Upper lobe of left lung (tissue), 6 donors: ENCODE results near the gene TBC1D8B. TPM values are rescaled to one million over a fixed set of nuclear protein-coding genes. Genes with fewer than 3 reads are reported as not detected.
A peak's percentile ranks its signal among the peaks of the same experiment; 100 is the strongest.
"Not testable (repeated sequence)": the region's sequence is repeated elsewhere in the genome, so short reads cannot be mapped to it uniquely, and the experiment has no call there.

Source experiments
- ATAC-seq, 2 donors: fragments of 200-7000 bp; cut with Tn5 transposase; one replicate each; pipeline ENCODE4 v1.9.1; 2022; ENCODE audit warnings: mild to moderate bottlenecking in 2 of 2, moderate library complexity in 2 of 2; ENCODE audit not compliant: low FRiP score in 2 of 2
- DNase-seq, 2 donors: peaks; one replicate each; pipeline ENCODE4 v3.0.0-alpha.2; 2019 to 2020
- H3K27ac ChIP-seq, 4 donors: fragments of 200-600 bp; sonication (generic); one replicate each; pipeline ENCODE4 v1.5.1; 2016 to 2019
- H3K27me3 ChIP-seq, 4 donors: fragments of 200-600 bp; sonication (generic); one replicate each; pipeline ENCODE4 v1.5.1; 2017 to 2019
- H3K36me3 ChIP-seq, 4 donors: fragments of 200-600 bp; sonication (generic); one replicate each; pipeline ENCODE4 v1.5.1; 2016 to 2019
- H3K4me1 ChIP-seq, 4 donors: fragments of 200-600 bp; sonication (generic); one replicate each; pipeline ENCODE4 v1.5.1; 2018 to 2019
- H3K4me3 ChIP-seq, 4 donors: fragments of 200-600 bp; sonication (generic); one replicate each; pipeline ENCODE4 v1.5.1; 2017 to 2019; ENCODE audit warnings: mild to moderate bottlenecking in 2 of 4, moderate library complexity in 1 of 4
- H3K9me3 ChIP-seq, 4 donors: fragments of 200-600 bp; sonication (generic); one replicate each; pipeline ENCODE4 v1.5.1; 2018 to 2019
- CTCF ChIP-seq, 6 experiments: fragments of 450-650 bp in 4 of 6; fragments of 200-600 bp in 2 of 6; sonication (generic) in 2 of 6; IDR thresholded peaks; one replicate each; pipeline ENCODE4 v1.5.1; 2016 to 2019; ENCODE audit warnings: antibody characterized with exemption in 6 of 6
- EP300 ChIP-seq, 4 donors: sonication (generic); formaldehyde crosslinking; IDR thresholded peaks; one replicate each; pipeline ENCODE4 v1.5.1; 2017; ENCODE audit warnings: antibody characterized with exemption in 4 of 4, control low read depth in 2 of 4
- POLR2A ChIP-seq, 4 donors: fragments of 450-650 bp; IDR thresholded peaks; one replicate each; pipeline ENCODE4 v1.5.1; 2016 to 2017; ENCODE audit warnings: antibody characterized with exemption in 4 of 4, mild to moderate bottlenecking in 2 of 4
- POLR2AphosphoS5 ChIP-seq, 2 donors: sonication (generic); formaldehyde crosslinking; IDR thresholded peaks; one replicate each; pipeline ENCODE4 v1.5.1; 2017; ENCODE audit warnings: antibody characterized with exemption in 2 of 2
- WGBS, 2 donors: methylation state at CpG; one replicate each; pipeline ENCODE4 v1.1.5; 2017 to 2018; 5-methylcytosine and 5-hydroxymethylcytosine counted together
- total RNA-seq, 6 donors: library from RNA; depleted of rRNA in 4 of 6; stranded (reverse); fragments of >200 nt in 4 of 6; gene quantifications; one replicate each; pipeline versions ENCODE4 v1.1.0 to v1.2.1, GENCODE V29; 2016 to 2021
- donor health status: DM: no; HTN: no; CAD: no; lungs with moderate emphysema.
- donor health status: DM: no; HTN: yes; CAD: no; lungs with severe emphysema.

The TBC1D8B gene
- total RNA-seq, 6 donors from 2014 or later: 4.4 to 13.3 (median 6.0) TPM

DNA sequence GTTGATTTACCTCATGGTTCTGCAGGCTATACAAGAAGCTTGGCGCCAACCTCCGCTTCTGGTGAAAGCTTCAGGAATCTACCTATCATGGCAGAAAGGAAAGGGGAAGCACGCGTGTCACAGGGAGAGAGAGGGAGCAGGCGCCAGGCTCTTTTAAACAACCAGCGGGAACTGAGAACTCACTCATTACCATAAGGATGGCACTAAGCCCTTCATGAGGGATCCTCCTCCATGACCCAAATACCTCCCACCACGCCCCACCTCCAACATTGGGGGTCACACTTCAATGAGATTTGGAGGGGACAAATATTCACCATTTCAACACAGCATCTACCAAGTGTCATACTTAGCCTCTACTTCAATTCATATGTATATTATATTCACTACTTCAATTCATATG, 18.8 kb upstream of the TBC1D8B start:
- DNase-seq (no peak), ATAC-seq (no peak)
- H3K4me1 ChIP-seq: no peaks in the 10 kb centered on the region
- H3K27me3 ChIP-seq: no peaks in the 10 kb centered on the region
- no peaks in the 10 kb centered on the region for H3K36me3 ChIP-seq
- TF ChIP-seq POLR2AphosphoS5 (IDR thresholded peaks at IDR 0.05) (no peak), POLR2A (IDR thresholded peaks at IDR 0.05) (no peak), CTCF (IDR thresholded peaks at IDR 0.05) (no peak), EP300 (IDR thresholded peaks at IDR 0.05) (no peak)
- H3K9me3 ChIP-seq: no peaks in the 10 kb centered on the region
- no peak overlapping the region for H3K27ac ChIP-seq
- WGBS, 2 donors: 63 to 89% methylated on average over 6 to 7 of the region's 7 CpGs
- H3K4me3 ChIP-seq: no peak overlapping the region

GRCh38 chrX:106791495-106791894, 11.0 kb upstream of the TBC1D8B start:
- DNase-seq: no peak

GRCh38 chrX:106802063-106802387, 448 bp upstream of the TBC1D8B start:
- peak overlapping the region in 2 of 4 donors; percentile 44 to 76 for H3K27ac ChIP-seq
- no peak for TF ChIP-seq EP300 (IDR thresholded peaks at IDR 0.05)
- no peak for TF ChIP-seq POLR2AphosphoS5 (IDR thresholded peaks at IDR 0.05)
- no peak for TF ChIP-seq CTCF (IDR thresholded peaks at IDR 0.05)
- TF ChIP-seq POLR2A (IDR thresholded peaks at IDR 0.05): no peak
- ATAC-seq (peak; percentile 65 to 75), DNase-seq (no peak)
- no peaks in the 10 kb centered on the region for H3K36me3 ChIP-seq
- H3K4me1 ChIP-seq: no peaks in the 10 kb centered on the region
- H3K4me3 ChIP-seq: peak overlapping the region; percentile 14 to 65 (median 56)
- H3K9me3 ChIP-seq: no peaks in the 10 kb centered on the region
- WGBS, 2 donors: 11 to 33% methylated on average over 5 to 11 of the region's 11 CpGs
- H3K27me3 ChIP-seq: no peaks in the 10 kb centered on the region

More at GRCh38 chrX:106791495-106791894, 11.0 kb upstream of the TBC1D8B start:
- H3K4me3 ChIP-seq: no peak overlapping the region
- ATAC-seq: no peak
- H3K36me3 ChIP-seq: no peaks in the 10 kb centered on the region
- TF ChIP-seq POLR2AphosphoS5 (IDR thresholded peaks at IDR 0.05): no peak
- TF ChIP-seq EP300 (IDR thresholded peaks at IDR 0.05): no peak
- no peak for TF ChIP-seq CTCF (IDR thresholded peaks at IDR 0.05)
- no peak for TF ChIP-seq POLR2A (IDR thresholded peaks at IDR 0.05)
- no peaks in the 10 kb centered on the region for H3K9me3 ChIP-seq
- no peak overlapping the region for H3K27ac ChIP-seq
- H3K27me3 ChIP-seq: no peaks in the 10 kb centered on the region
- 7 to 9% methylated on average over 1 of the region's 1 CpG for WGBS, 2 donors
- H3K4me1 ChIP-seq: no peaks in the 10 kb centered on the region

DNA sequence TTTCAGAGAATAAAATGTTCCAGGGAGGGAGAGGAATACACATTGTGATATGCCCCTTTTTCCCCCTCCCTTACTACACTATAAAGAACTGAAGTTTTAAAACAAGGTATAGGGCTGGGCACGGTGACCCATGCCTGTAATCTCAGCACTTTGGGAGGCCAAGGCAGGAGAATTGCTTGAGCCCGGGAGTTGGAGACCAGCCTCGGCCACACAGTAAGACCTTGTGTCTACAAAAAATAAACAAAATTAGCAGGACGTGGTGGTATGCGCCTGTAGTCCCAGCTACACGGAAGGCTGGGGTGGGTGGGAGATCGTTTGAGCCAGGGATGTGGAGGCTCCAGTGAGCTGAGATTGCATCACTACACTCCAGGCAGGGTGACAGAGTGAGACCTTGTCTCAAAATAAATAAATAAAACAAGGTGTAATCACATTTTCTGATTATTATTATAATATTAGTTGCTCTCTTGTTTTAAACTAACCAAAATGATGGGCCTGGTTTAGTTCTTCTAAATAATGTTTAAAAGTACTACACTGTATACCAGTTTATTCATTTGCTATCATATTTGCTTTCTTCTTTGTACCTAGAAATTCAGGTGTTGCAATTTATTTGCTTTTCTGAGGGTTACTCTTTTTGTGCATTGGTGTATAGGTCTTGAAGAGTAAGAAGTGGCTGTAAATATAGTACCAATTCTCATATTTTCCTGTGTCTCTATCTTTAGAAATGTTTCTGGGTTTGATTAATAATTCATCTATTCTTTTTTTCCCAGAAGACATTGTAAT, 8.8 kb downstream of the TBC1D8B start:
- H3K4me1 ChIP-seq: no peaks in the 10 kb centered on the region
- ATAC-seq: no peak
- TF ChIP-seq EP300 (IDR thresholded peaks at IDR 0.05) (no peak), POLR2A (IDR thresholded peaks at IDR 0.05) (no peak), CTCF (IDR thresholded peaks at IDR 0.05) (no peak), POLR2AphosphoS5 (IDR thresholded peaks at IDR 0.05) (no peak)
- 58 to 62% methylated on average over 4 to 7 of the region's 7 CpGs for WGBS, 2 donors
- no peak overlapping the region for H3K27ac ChIP-seq
- no peaks in the 10 kb centered on the region for H3K9me3 ChIP-seq
- no peaks in the 10 kb centered on the region for H3K36me3 ChIP-seq
- DNase-seq: no peak
- H3K4me3 ChIP-seq: no peak overlapping the region
- H3K27me3 ChIP-seq: no peaks in the 10 kb centered on the region

- not testable (repeated sequence) for ATAC-seq, H3K27ac ChIP-seq, DNase-seq, H3K4me3 ChIP-seq, H3K9me3 ChIP-seq, H3K4me1 ChIP-seq, H3K36me3 ChIP-seq, H3K27me3 ChIP-seq
- WGBS, 2 donors: 79 to 94% methylated on average over 5 of the region's 5 CpGs
Measured at GRCh38 chrX:106812930-106813329, 10.5 kb downstream of the TBC1D8B start.

GRCh38 chrX:106814093-106814492, 11.6 kb downstream of the TBC1D8B start:
- not testable (repeated sequence) for ATAC-seq, H3K4me1 ChIP-seq, H3K27ac ChIP-seq, H3K36me3 ChIP-seq, H3K4me3 ChIP-seq, H3K27me3 ChIP-seq, DNase-seq, H3K9me3 ChIP-seq
- 89 to 94% methylated on average over 3 of the region's 3 CpGs for WGBS, 2 donors
